K562 (cell line): Measurements from ENCODE around the gene CDCA7L. TPM values are rescaled to one million over a fixed set of nuclear protein-coding genes. Genes with fewer than 3 reads are reported as not detected.

Source experiments
- ATAC-seq: fragments of 200-7000 bp; cut with Tn5 transposase; 3 replicates; pipeline ENCODE4 v1.9.1; 2020; ENCODE audit warnings: moderate library complexity
- BruUV-seq: library from RNA; stranded (reverse); fragments of 400-500 nt; replicated peaks from 2 replicates; lab custom pipeline; 2021; lab: Mats Ljungman, UMichigan
- CTCF ChIA-PET: fragments of 300-600 bp; formaldehyde crosslinking; extraction: SDS; loops from one replicate; lab custom pipeline; 2021; ENCODE audit warnings: low intra/inter-chr PET ratio; lab: Yijun Ruan, JAX
- POLR2A ChIA-PET: fragments of 300-600, 350-650 bp; sonication (Branson Sonifier 250); formaldehyde crosslinking; extraction: SDS; loops from one replicate; lab custom pipeline; 2021; ENCODE audit warnings: antibody characterized with exemption, inconsistent platforms; lab: Yijun Ruan, JAX
- DNase-seq, 4 experiments: peaks; one replicate each; pipeline versions ENCODE4 v3.0.0 to v3.0.0-alpha.2; 2011 to 2018; ENCODE audit warnings: low spot score in 3 of 4, mixed read lengths in 3 of 4; ENCODE audit errors: extremely low read depth in 1 of 4
- FAIRE-seq: peaks from 2 replicates; lab custom pipeline; 2011; peaks lifted over from hg19 to GRCh38; lab: Jason Lieb, UNC
- H2AFZ ChIP-seq: 2 replicates; pipeline ENCODE4 v1.6.0; 2011; ENCODE audit warnings: low read depth, low read length, control low read depth, inconsistent platforms
- H3K27ac ChIP-seq: fragments of 200-600 bp; 3 replicates; pipeline ENCODE4 v1.8.0; 2011; ENCODE audit warnings: low read depth, mild to moderate bottlenecking, control low read depth, inconsistent platforms, low read length, moderate library complexity, mixed read lengths; ENCODE audit errors: extremely low read depth
- H3K27me3 ChIP-seq, 2 experiments: fragments of 300-600 bp in 1 of 2; 2 replicates in 1 of 2; 3 replicates in 1 of 2; pipeline versions ENCODE4 v1.6.0 to v1.8.0; 2011; ENCODE audit warnings: inconsistent platforms in 2 of 2, low read length in 2 of 2, mild to moderate bottlenecking in 1 of 2, mixed read lengths in 1 of 2, moderate library complexity in 1 of 2; ENCODE audit not compliant: control insufficient read depth in 2 of 2, insufficient read depth in 2 of 2
- H3K36me3 ChIP-seq: fragments of 300-600 bp; 3 replicates; pipeline ENCODE4 v1.8.0; 2011; ENCODE audit warnings: mild to moderate bottlenecking, low read length, inconsistent platforms; ENCODE audit not compliant: control insufficient read depth, insufficient read depth
- H3K4me1 ChIP-seq, 2 experiments: fragments of 200-600 bp in 1 of 2; replicated peaks in 1 of 2; 2 replicates in 1 of 2; 3 replicates in 1 of 2; pipeline versions ENCODE4 v1.5.1 to v1.8.0; 2011; ENCODE audit warnings: inconsistent platforms in 2 of 2, low read length in 2 of 2, mild to moderate bottlenecking in 1 of 2, mixed read lengths in 1 of 2, moderate library complexity in 1 of 2; ENCODE audit not compliant: control insufficient read depth in 2 of 2, insufficient read depth in 2 of 2
- H3K4me2 ChIP-seq: 2 replicates; pipeline ENCODE4 v1.6.1; 2011; ENCODE audit warnings: low read length, control low read depth, inconsistent platforms, mixed read lengths; ENCODE audit not compliant: insufficient read depth
- H3K4me3 ChIP-seq: fragments of 200-600 bp; sonication (generic), shearing (Covaris generic); 2 replicates; pipeline ENCODE4 v1.5.1; 2016; ENCODE audit warnings: control low read depth, inconsistent platforms
- H3K79me2 ChIP-seq: fragments of 200-600 bp; 3 replicates; pipeline ENCODE4 v1.8.0; 2011; ENCODE audit warnings: low read length, inconsistent platforms; ENCODE audit not compliant: control insufficient read depth, insufficient read depth
- H3K9ac ChIP-seq, 2 experiments: 2 replicates each; pipeline versions ENCODE4 v1.6.0 to v1.6.1; 2011; ENCODE audit warnings: low read depth in 2 of 2, low read length in 2 of 2, control low read depth in 1 of 2, inconsistent platforms in 1 of 2, mild to moderate bottlenecking in 1 of 2, mixed read lengths in 1 of 2; ENCODE audit not compliant: insufficient read depth in 1 of 2
- H3K9me1 ChIP-seq: one replicate; pipeline ENCODE4 v1.6.0; 2011; ENCODE audit warnings: inconsistent platforms, mild to moderate bottlenecking, low read length, moderate library complexity; ENCODE audit not compliant: control insufficient read depth, insufficient read depth
- H3K9me3 ChIP-seq: replicated peaks from 2 replicates; pipeline ENCODE4 v1.5.1; 2011; ENCODE audit warnings: low read depth, low read length, inconsistent platforms; ENCODE audit not compliant: control insufficient read depth, insufficient read depth
- H4K20me1 ChIP-seq: replicated peaks from 2 replicates; pipeline ENCODE4 v1.6.1; 2011; ENCODE audit warnings: low read length, inconsistent platforms, mixed read lengths; ENCODE audit not compliant: control insufficient read depth, insufficient read depth
- ELK1 ChIP-seq: sonication (generic); formaldehyde crosslinking; IDR thresholded peaks from 2 replicates; pipeline ENCODE4 v1.8.1; 2022; ENCODE audit warnings: missing genetic modification reagents
- EP300 ChIP-seq: IDR thresholded peaks from 2 replicates; pipeline ENCODE4 v1.6.1; 2012; ENCODE audit warnings: low read length, improper control_type of control experiment
- ETV5 ChIP-seq: sonication (generic); formaldehyde crosslinking; IDR thresholded peaks from 2 replicates; pipeline ENCODE4 v1.4.0; 2020; ENCODE audit warnings: low read depth, mild to moderate bottlenecking, missing genetic modification reagents
- MXD1 ChIP-seq: fragments of 250-450 bp; sonication (Bioruptor Pico); IDR thresholded peaks from 2 replicates; pipeline ENCODE4 v1.8.0; 2021; ENCODE audit warnings: borderline replicate concordance, mild to moderate bottlenecking, moderate library complexity; ENCODE audit not compliant: poor library complexity, severe bottlenecking
- NCOA2 ChIP-seq, 2 experiments: fragments of 450-650 bp; IDR thresholded peaks; 2 replicates each; pipeline ENCODE4 v1.6.1; 2018; ENCODE audit warnings: mild to moderate bottlenecking in 2 of 2, moderate library complexity in 1 of 2; ENCODE audit not compliant: partially characterized antibody in 2 of 2
- NCOA6 ChIP-seq: fragments of 450-650 bp; IDR thresholded peaks from 2 replicates; pipeline ENCODE4 v1.6.1; 2017; ENCODE audit warnings: mild to moderate bottlenecking
- NFATC3 ChIP-seq: fragments of 450-650 bp; IDR thresholded peaks from 2 replicates; pipeline ENCODE4 v1.6.1; 2017; ENCODE audit warnings: mild to moderate bottlenecking
- TCF7 ChIP-seq: sonication (generic); IDR thresholded peaks from 2 replicates; pipeline ENCODE4 v1.6.1; 2016; ENCODE audit warnings: antibody characterized with exemption, borderline replicate concordance
- ZC3H11A ChIP-seq: IDR thresholded peaks from 2 replicates; pipeline ENCODE4 v1.6.1; 2012; ENCODE audit warnings: low read depth, low read length, improper control_type of control experiment
- ZNF197 ChIP-seq: fragments of 200-800 bp; sonication (Bioruptor generic); IDR thresholded peaks from 2 replicates; pipeline ENCODE4 v1.6.1; 2016; ENCODE audit warnings: low read depth, missing genetic modification characterization, missing compliant biosample characterization
- ZNF24 ChIP-seq: fragments of 450-650 bp; IDR thresholded peaks from 2 replicates; pipeline ENCODE4 v1.6.1; 2016
- ZNF384 ChIP-seq: IDR thresholded peaks from 2 replicates; pipeline ENCODE4 v1.6.1; 2012; ENCODE audit warnings: low read depth, low read length, improper control_type of control experiment
- ZNF445 ChIP-seq: fragments of 250-450 bp; sonication (Bioruptor Pico); IDR thresholded peaks from 2 replicates; pipeline ENCODE4 v1.4.0; 2020; ENCODE audit warnings: low read depth, mild to moderate bottlenecking, moderate library complexity
- WGBS: fragments of 100-300 bp; shearing (Covaris generic); methylation state at CpG from one replicate; pipeline ENCODE4 v1.1.6; 2016; ENCODE audit warnings: low coverage, mixed read lengths; ENCODE audit not compliant: insufficient coverage; ENCODE audit errors: missing lambda C conversion rate; 5-methylcytosine and 5-hydroxymethylcytosine counted together
- in situ Hi-C: fragments of 300-500 bp; cut with MboI; formaldehyde crosslinking; loops from 4 replicates; pipeline ENCODE4 v1.15.0; 2018; ENCODE audit warnings: inconsistent platforms, mixed read lengths
- intact Hi-C: fragments of 100-400 bp; cut with micrococcal nuclease; formaldehyde crosslinking; loops from 2 replicates; pipeline ENCODE4 v1.14.2; 2022
- polyA plus RNA-seq, 8 experiments: library from polyadenylated mRNA; depleted of rRNA in 4 of 8; stranded (reverse) in 5 of 8; unstranded in 3 of 8; fragments of >200 nt; fragmentation: Nextera tagmentation in 2 of 8; fragmentation: Illumina TruSeq in 1 of 8; extraction: Ambion mirVana in 2 of 8; extraction: Trizol in 1 of 8; gene quantifications; 2 replicates each; pipeline versions ENCODE4 v1.2.1 to v1.2.3, GENCODE V29; 2011 to 2014; ENCODE audit warnings: inconsistent platforms in 1 of 8, missing spikeins in 1 of 8
- total RNA-seq, 7 experiments: library from RNA; depleted of rRNA in 6 of 7; stranded (reverse); fragments of >200 nt in 6 of 7; fragmentation: Illumina TruSeq in 2 of 7; extraction: Trizol in 2 of 7; gene quantifications; 2 replicates each; pipeline versions ENCODE4 v1.2.1 to v1.2.3, GENCODE V29; 2011 to 2021; ENCODE audit warnings: low replicate concordance in 1 of 7
- TF ChIP-seq, protein P1 (sequence below): IDR thresholded peaks from 3 replicates; pipeline ENCODE4 v1.6.1; 2011; ENCODE audit warnings: borderline replicate concordance, mild to moderate bottlenecking; ENCODE audit not compliant: insufficient read length, insufficient read depth
- TF ChIP-seq, protein P2 (sequence below): IDR thresholded peaks from 2 replicates; pipeline ENCODE4 v1.6.1; 2011; ENCODE audit warnings: borderline replicate concordance, low read depth, mild to moderate bottlenecking, moderate library complexity, low read length; ENCODE audit not compliant: insufficient read depth, poor library complexity, severe bottlenecking
- TF ChIP-seq, protein P3 (sequence below): sonication (generic); formaldehyde crosslinking; IDR thresholded peaks from 2 replicates; pipeline ENCODE4 v1.9.0; 2022; ENCODE audit warnings: mild to moderate bottlenecking, missing genetic modification reagents

The CDCA7L gene
- total and polyA plus RNA-seq, 9 of the 15 experiments (the other 6 are each of a cell fraction or from before 2014, with no cell fraction given), result 1.9 to 32.4 (median 3.1) TPM

DNA sequence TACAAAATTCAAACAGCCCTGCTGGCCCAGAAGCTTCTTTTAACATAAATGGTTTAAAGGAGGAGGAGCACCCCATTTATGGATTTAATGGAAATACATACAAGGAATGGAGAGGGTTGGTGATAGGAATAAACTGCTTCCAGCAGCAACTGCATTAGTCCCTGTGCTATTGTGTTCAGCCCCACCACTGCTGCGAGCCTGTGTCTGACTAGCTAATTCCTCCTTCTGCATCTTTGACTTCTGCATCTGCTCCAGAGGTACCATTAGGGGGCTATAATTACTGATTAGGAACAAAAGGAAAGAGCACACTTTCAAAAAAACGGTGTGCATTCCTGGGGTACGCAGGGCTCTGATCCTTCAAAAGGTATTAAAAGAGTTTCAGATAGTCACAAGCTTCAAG, 24.8 kb downstream of the CDCA7L start:
- no peak overlapping the region for H3K9ac ChIP-seq
- ChIA-PET CTCF (interaction anchor here (0.7 kb wide), 1 partner anchor 180 kb away, joined by 3 read pairs; no protein-coding TSS in a partner anchor), POLR2A (interaction anchor here (0.6 kb wide), 1 partner anchor 64 kb away, joined by 3 read pairs; no protein-coding TSS in a partner anchor)
- no peak overlapping the region for H3K27ac ChIP-seq
- FAIRE-seq (no peak), DNase-seq (no peak), ATAC-seq (no peak)
- H4K20me1 ChIP-seq, result no peaks in the 10 kb centered on the region
- H3K4me1 ChIP-seq, result no peaks in the 10 kb centered on the region
- 4% methylated on average over 3 of the region's 3 CpGs for WGBS
- H2AFZ ChIP-seq, result no peak overlapping the region
- H3K27me3 ChIP-seq, result peaks cover 0 to 3% of the 10 kb centered on the region in 2 experiments; a peak in 1 of 5 replicates
- intact Hi-C loops, result no loop called here
- no peak overlapping the region for H3K4me3 ChIP-seq
- no peaks in the 10 kb centered on the region for H3K79me2 ChIP-seq
- no peaks in the 10 kb centered on the region for H3K9me3 ChIP-seq
- no peak overlapping the region for H3K4me2 ChIP-seq
- no TSS peak for BruUV-seq
- H3K9me1 ChIP-seq, result no peaks in the 10 kb centered on the region
- in situ Hi-C loops, result no loop called here
- no peaks in the 10 kb centered on the region for H3K36me3 ChIP-seq
- TF ChIP-seq ELK1 (CRISPR knock-in tag), result no peak
- TF ChIP-seq ZC3H11A, result no peak
- TF ChIP-seq ZNF445 (CRISPR knock-in tag), result no peak
- TF ChIP-seq ZNF24, result no peak
- no peak for TF ChIP-seq TCF7
- no peak for TF ChIP-seq EP300
- TF ChIP-seq NCOA6, result no peak
- TF ChIP-seq, protein P1, sequence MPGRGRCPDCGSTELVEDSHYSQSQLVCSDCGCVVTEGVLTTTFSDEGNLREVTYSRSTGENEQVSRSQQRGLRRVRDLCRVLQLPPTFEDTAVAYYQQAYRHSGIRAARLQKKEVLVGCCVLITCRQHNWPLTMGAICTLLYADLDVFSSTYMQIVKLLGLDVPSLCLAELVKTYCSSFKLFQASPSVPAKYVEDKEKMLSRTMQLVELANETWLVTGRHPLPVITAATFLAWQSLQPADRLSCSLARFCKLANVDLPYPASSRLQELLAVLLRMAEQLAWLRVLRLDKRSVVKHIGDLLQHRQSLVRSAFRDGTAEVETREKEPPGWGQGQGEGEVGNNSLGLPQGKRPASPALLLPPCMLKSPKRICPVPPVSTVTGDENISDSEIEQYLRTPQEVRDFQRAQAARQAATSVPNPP, result no peak
- TF ChIP-seq ZNF197 (CRISPR knock-in tag), result no peak
- TF ChIP-seq ETV5, result no peak
- no peak for TF ChIP-seq NCOA2 (IDR thresholded peaks at IDR 0.05; ENCODE audit: partially characterized antibody in 2 of 2)
- TF ChIP-seq ZNF384, result no peak
- TF ChIP-seq, protein P2, sequence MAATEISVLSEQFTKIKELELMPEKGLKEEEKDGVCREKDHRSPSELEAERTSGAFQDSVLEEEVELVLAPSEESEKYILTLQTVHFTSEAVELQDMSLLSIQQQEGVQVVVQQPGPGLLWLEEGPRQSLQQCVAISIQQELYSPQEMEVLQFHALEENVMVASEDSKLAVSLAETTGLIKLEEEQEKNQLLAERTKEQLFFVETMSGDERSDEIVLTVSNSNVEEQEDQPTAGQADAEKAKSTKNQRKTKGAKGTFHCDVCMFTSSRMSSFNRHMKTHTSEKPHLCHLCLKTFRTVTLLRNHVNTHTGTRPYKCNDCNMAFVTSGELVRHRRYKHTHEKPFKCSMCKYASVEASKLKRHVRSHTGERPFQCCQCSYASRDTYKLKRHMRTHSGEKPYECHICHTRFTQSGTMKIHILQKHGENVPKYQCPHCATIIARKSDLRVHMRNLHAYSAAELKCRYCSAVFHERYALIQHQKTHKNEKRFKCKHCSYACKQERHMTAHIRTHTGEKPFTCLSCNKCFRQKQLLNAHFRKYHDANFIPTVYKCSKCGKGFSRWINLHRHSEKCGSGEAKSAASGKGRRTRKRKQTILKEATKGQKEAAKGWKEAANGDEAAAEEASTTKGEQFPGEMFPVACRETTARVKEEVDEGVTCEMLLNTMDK, result no peak
- TF ChIP-seq, protein P3, sequence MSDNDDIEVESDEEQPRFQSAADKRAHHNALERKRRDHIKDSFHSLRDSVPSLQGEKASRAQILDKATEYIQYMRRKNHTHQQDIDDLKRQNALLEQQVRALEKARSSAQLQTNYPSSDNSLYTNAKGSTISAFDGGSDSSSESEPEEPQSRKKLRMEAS, result no peak
- TF ChIP-seq MXD1 (CRISPR knock-in tag), result no peak
- TF ChIP-seq NFATC3, result no peak
